Subcutaneous abdominal adipose tissue (tissue), 5 donors: ENCODE results near the gene UTS2R.
"Not testable (repeated sequence)": the region's sequence is repeated elsewhere in the genome, so short reads cannot be mapped to it uniquely, and the experiment has no call there.

Experiments
- H3K27ac ChIP-seq: one replicate; pipeline ENCODE4 v1.7.0; 2013; ENCODE audit warnings: low read depth, mild to moderate bottlenecking, inconsistent platforms, low read length, moderate library complexity
- H3K27me3 ChIP-seq, 5 donors: one replicate each; pipeline ENCODE4 v1.7.0; 2013; ENCODE audit warnings: low read length in 5 of 5, inconsistent platforms in 1 of 5; ENCODE audit not compliant: control insufficient read depth in 5 of 5, insufficient read depth in 4 of 5
- H3K36me3 ChIP-seq, 5 donors: one replicate each; pipeline ENCODE4 v1.7.0; 2013; ENCODE audit warnings: low read length in 5 of 5; ENCODE audit not compliant: control insufficient read depth in 5 of 5, insufficient read depth in 5 of 5
- H3K4me1 ChIP-seq, 5 donors: one replicate each; pipeline ENCODE4 v1.7.0; 2013; ENCODE audit warnings: low read length in 5 of 5, mild to moderate bottlenecking in 3 of 5, moderate library complexity in 1 of 5; ENCODE audit not compliant: control insufficient read depth in 5 of 5, insufficient read depth in 5 of 5
- H3K4me3 ChIP-seq, 5 donors: one replicate each; pipeline ENCODE4 v1.7.0; 2013; ENCODE audit warnings: low read length in 5 of 5, low read depth in 1 of 5
- H3K9ac ChIP-seq, 5 donors: one replicate each; pipeline ENCODE4 v1.7.0; 2013; ENCODE audit warnings: low read length in 5 of 5, mild to moderate bottlenecking in 4 of 5, moderate library complexity in 3 of 5
- H3K9me3 ChIP-seq, 5 donors: one replicate each; pipeline ENCODE4 v1.7.0; 2013; ENCODE audit warnings: low read length in 5 of 5; ENCODE audit not compliant: control insufficient read depth in 5 of 5
- donor health status: healthy.
- donor health status: healthy.
- donor health status: healthy.
- donor health status: healthy.
- donor health status: healthy.

UTS2R gene

DNA sequence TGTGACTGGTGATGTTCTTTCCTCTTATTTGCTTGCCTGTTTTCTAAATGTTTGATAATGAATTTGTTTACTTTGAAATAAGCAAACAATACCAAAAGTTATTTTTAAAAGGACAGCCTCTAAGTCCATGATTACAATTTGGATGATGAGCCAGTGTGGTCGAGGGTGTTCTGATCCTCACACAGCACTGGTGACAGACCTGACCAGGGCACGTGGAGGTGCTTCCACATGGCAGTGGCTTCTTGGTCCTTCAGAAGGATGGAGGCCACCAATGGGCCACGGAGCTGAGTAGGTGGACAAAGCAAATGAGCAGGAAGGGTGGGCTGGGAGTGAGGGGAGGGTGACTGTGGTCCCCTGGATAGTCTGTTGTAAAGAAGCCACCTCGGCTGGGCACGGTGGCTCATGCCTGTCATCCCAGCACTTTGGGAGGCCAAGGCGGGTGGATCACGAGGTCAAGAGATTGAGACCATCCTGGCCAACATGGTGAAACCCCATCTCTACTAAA lies 16.7 kb upstream of the UTS2R start:
- H3K27ac ChIP-seq = no peak overlapping the region
- peaks cover 18 to 46% (median 38%) of the 10 kb centered on the region in 5 donors for H3K27me3 ChIP-seq
- H3K9me3 ChIP-seq = no peaks in the 10 kb centered on the region
- no peak overlapping the region for H3K4me3 ChIP-seq
- H3K4me1 ChIP-seq = peaks cover 0 to 7% (median 3%) of the 10 kb centered on the region in 5 donors
- H3K36me3 ChIP-seq = no peaks in the 10 kb centered on the region
- no peak overlapping the region for H3K9ac ChIP-seq

DNA sequence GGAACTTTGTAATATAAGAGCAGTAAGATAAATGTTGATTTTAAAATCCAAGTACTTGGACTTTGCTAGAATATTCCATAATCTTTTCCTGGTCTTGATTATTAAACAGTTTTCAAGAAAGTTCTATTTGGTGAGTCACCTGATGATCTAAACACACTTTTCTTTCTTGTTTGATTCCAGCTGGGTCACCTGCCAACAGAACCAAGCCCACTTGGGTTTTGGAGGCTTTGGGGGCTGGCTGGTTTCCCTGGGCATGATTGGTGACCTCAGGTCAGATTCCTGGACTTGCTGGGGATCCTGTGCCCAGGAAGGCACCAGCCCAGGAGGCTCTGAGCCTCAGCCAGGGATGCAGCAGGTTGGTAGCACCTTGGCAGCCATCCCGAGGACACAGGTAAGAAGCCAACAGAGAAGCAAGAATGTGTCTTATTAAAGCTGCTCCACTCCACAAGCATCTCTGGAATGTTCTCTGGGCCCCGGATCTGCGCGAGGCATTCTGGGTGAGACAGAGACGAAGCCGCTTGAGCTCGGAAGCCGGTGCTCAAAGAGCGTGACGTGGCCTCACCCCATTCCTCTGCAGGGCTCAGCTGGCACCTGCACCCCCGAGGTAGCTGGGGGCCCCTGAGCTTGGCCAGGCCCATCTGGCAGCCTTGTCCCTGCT lies 15.7 kb upstream of the UTS2R start:
- Histone ChIP-seq H3K4me3 (no peak overlapping the region), H3K27me3 (peaks cover 16 to 47% (median 32%) of the 10 kb centered on the region in 5 donors), H3K9me3 (no peaks in the 10 kb centered on the region), H3K9ac (no peak overlapping the region), H3K27ac (no peak overlapping the region), H3K4me1 (peaks cover 0 to 7% (median 3%) of the 10 kb centered on the region in 5 donors), H3K36me3 (no peaks in the 10 kb centered on the region)

DNA sequence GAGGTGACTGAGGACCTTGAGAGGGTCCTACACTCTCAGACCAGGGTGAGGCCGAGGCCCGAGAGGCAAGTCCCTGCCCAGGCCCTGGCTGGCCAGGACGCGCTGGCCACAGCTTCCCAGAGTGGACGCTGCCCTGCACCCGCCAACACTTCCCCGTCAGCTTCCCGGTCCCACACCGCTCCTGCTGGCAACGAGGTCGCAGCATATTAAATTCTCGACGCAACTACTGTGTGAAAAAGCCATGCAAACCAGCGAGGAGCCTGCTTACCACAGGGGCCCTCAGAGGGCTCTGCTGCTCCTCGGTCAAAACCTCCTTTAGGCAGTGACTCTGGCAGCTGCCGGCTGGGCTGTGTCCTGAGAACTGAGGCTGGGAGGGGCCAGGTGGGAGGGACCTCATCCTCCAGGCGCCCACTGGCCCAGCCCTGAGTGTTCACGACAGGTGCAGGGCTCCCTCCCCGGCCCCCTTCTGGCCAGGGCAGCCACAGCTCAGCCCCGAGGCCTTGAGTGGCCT lies 14.7 kb upstream of the UTS2R start:
- Histone ChIP-seq H3K9me3 (no peaks in the 10 kb centered on the region), H3K36me3 (no peaks in the 10 kb centered on the region), H3K4me3 (no peak overlapping the region), H3K9ac (no peak overlapping the region), H3K27me3 (peaks cover 10 to 42% (median 27%) of the 10 kb centered on the region in 5 donors), H3K4me1 (peaks cover 0 to 6% (median 2%) of the 10 kb centered on the region in 5 donors), H3K27ac (no peak overlapping the region)

DNA sequence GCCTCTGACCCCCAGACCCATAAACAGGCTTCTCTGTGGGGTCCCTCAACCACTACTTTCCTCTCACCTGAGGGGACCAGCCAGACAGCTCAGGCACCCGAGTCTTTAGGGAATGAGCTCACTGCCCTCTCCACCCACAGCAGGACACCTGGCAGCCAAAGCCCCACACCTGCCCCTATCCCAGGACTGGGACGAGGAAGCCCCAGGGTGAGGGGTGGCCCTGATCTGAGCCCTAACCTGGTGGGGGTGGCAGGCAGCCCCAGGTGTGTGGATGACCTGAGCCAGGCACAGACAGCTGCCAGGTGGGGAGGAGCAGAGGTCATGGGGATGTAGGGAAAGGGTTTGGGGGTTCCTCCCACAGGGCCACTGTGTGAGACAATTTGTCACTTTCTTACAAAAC lies 14.2 kb upstream of the UTS2R start:
- no peak overlapping the region for H3K27ac ChIP-seq
- no peaks in the 10 kb centered on the region for H3K36me3 ChIP-seq
- no peaks in the 10 kb centered on the region for H3K9me3 ChIP-seq
- peaks cover 0 to 4% (median 2%) of the 10 kb centered on the region in 5 donors for H3K4me1 ChIP-seq
- H3K27me3 ChIP-seq = peaks cover 10 to 42% (median 27%) of the 10 kb centered on the region in 5 donors
- H3K4me3 ChIP-seq = no peak overlapping the region
- H3K9ac ChIP-seq = no peak overlapping the region

DNA sequence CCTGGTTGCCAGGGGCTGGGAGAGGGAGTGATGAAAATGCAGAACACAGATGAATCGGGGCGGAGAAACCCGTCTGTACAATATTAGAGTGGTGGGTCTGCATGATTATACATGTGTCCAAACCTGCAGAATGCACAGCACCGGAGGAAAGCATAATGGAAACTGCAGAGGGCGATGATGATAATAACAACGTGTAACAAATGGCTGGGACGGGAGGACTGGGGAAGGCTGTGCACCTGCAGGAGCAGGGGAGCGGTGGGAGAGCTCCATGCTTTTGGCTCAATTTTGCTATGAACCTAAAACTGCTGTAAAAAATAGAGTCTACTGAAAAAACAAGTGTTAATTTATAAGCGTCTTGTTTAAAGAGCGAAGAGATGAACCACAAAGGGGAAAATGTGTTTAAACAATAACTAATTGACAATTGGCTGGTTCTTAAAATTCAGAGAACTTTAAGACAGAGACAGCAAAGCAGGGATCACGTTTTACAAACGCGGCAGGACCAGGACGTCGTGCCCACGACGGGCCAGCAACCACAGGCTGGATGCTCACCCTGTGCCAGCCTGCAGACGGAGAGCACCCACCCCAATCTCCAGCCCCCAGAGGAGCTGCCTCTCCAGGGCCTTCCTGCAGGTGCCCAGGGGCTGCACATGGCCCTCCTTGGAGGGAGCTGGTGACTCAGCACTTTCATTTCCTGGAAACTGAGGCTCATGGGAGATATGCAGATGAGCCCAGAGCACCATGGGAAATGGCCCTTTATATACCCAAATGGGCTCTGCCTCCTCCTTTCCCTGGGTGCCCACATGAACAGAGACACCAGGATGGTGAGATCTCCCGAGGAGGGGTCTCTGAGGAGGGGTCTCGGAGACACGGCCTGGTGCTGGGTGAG lies 12.9 kb upstream of the UTS2R start, which contains the start of gene TEX19:
Gene TEX19 (plus strand): TSS at position 783 of the 886 bp plus-strand sequence. CDS start 2,904 bp downstream, outside the sequence.
- H3K9ac ChIP-seq = no peak within 1 kb of the TSS
- no peaks in the 10 kb centered on the region for H3K9me3 ChIP-seq
- H3K27ac ChIP-seq = no peak within 1 kb of the TSS
- H3K27me3 ChIP-seq = peaks cover 10 to 41% (median 27%) of the 10 kb centered on the region in 5 donors
- peaks cover 0 to 4% (median 2%) of the 10 kb centered on the region in 5 donors for H3K4me1 ChIP-seq
- H3K36me3 ChIP-seq = no peaks in the 10 kb centered on the region
- H3K4me3 ChIP-seq = no peak within 1 kb of the TSS

DNA sequence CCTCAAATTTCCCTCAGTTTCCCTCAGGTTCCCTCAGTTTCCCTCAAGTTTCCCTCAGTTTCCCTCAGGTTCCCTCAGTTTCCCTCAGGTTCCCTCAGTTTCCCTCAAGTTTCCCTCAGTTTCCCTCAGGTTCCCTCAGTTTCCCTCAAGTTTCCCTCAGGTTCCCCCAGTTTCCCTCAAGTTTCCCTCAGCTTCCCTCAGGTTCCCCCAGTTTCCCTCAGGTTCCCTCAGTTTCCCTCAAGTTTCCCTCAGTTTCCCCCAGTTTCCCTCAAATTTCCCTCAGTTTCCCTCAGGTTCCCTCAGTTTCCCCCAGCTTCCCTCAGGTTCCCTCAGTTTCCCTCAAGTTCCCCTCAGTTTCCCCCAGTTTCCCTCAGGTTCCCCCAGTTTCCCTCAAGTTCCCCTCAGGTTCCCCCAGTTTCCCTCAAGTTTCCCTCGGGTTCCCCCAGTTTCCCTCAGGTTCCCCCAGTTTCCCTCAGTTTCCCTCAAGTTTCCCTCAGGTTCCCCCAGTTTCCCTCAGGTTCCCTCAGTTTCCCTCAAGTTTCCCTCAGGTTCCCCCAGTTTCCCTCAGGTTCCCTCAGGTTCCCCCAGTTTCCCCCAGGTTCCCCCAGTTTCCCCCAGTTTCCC lies 12.0 kb upstream of the UTS2R start:
- H3K27me3 ChIP-seq = peaks cover 10 to 39% (median 24%) of the 10 kb centered on the region in 5 donors
- H3K36me3 ChIP-seq, H3K27ac ChIP-seq, H3K4me3 ChIP-seq, H3K4me1 ChIP-seq, H3K9ac ChIP-seq, H3K9me3 ChIP-seq: not testable (repeated sequence)

DNA sequence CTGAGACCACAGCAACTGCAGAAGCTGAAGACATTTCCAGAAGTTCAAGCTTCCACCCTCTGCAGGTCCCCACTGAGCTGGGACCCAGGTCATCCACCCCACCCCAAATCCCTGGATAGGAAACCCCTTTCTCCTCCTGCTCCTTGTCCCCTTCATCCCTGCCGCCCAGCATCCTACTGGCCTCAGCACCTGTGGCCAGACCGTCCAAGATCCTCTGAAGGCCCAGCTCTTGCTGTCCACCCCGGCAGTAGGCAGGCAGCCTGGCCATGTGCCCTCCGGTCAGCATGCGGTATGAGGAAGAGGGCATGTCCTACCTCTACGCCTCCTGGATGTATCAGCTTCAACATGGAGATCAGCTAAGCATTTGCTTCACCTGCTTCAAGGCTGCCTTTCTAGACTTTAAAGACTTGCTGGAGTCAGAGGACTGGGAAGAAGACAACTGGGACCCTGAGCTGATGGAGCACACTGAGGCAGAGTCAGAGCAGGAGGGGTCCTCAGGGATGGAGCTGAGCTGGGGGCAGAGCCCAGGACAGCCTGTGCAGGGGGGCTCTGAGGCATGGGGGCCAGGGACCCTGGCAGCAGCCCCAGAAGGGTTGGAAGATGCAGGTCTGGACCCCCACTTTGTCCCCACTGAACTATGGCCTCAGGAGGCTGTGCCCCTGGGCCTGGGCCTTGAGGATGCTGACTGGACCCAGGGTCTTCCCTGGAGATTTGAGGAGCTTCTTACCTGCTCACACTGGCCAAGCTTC lies 9.5 kb upstream of the UTS2R start:
- H3K36me3 ChIP-seq = no peaks in the 10 kb centered on the region
- no peak overlapping the region for H3K9ac ChIP-seq
- peaks cover 0 to 4% (median 2%) of the 10 kb centered on the region in 5 donors for H3K4me1 ChIP-seq
- H3K27me3 ChIP-seq = peaks cover 7 to 18% (median 12%) of the 10 kb centered on the region in 5 donors
- no peaks in the 10 kb centered on the region for H3K9me3 ChIP-seq
- no peak overlapping the region for H3K4me3 ChIP-seq
- no peak overlapping the region for H3K27ac ChIP-seq

DNA sequence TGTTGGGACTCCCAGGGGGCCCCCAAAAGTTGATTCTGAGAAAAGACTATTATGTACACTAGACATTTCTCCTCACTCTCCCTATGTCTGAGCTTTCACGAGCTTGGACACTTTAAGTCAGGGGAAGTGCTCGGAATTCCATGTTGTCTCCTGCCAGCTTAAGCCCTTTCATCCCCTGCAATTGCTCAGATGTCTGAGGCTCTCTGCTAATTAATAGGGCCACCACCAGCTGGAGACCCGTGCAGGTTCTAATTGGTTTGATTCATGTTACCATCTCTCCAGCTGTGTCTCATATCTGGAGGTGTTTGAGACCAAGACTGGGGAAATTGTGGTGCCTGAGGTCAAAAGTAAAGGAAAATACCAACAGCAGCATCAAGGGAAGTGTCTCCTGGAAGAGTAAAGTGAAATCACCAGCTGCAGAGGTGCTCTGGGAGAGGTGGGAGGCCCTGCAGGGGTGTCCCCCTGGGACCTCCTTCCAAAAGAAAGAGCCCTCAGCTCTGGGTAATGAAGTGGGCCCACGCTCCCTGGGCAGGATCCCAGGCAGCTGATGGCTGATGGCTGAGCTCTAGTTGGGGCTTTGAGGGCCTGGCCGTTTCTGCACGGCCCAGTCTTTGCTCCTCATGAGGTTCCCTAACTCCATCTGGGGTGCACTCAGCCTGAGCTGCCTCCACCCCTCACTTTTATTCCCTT lies 5.8 kb upstream of the UTS2R start:
- H3K27ac ChIP-seq = no peak overlapping the region
- no peak overlapping the region for H3K9ac ChIP-seq
- H3K4me1 ChIP-seq = peaks cover 3 to 6% (median 6%) of the 10 kb centered on the region in 5 donors
- no peak overlapping the region for H3K4me3 ChIP-seq
- no peaks in the 10 kb centered on the region for H3K36me3 ChIP-seq
- no peaks in the 10 kb centered on the region for H3K9me3 ChIP-seq
- H3K27me3 ChIP-seq = peaks cover 5 to 15% (median 7%) of the 10 kb centered on the region in 5 donors

DNA sequence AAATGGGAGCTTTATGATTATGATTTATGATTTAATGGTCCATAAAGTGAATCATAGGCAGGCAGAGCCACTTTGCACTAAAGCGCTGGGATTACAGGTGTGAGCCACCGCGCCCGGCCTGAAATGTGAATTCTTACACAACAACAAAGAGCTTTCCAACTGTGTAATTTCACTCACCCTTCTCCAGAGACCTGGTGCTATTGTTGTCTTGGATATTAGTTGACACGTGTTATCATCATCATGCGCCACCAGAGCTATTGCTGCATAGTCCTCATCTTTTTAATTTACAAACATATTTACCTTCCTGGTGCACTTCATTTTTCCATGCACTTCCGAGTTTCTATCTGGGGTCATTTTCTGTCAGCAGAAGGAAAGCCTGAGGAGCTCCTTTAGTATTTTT lies 4.8 kb upstream of the UTS2R start:
- Histone ChIP-seq H3K27ac (no peak overlapping the region), H3K4me1 (peaks cover 3 to 16% (median 12%) of the 10 kb centered on the region in 5 donors), H3K9me3 (no peaks in the 10 kb centered on the region), H3K36me3 (no peaks in the 10 kb centered on the region), H3K27me3 (peaks cover 10 to 23% (median 15%) of the 10 kb centered on the region in 5 donors), H3K4me3 (no peak overlapping the region), H3K9ac (no peak overlapping the region)
